H1 (cell line): ENCODE data around the gene SH3GL2. TPM values are rescaled to one million over a fixed set of nuclear protein-coding genes. Genes with fewer than 3 reads are reported as not detected.

ENCODE experiments used
- CTCF ChIA-PET: fragments of 300-600 bp; sonication (Branson Sonifier 250); formaldehyde crosslinking; loops from one replicate; lab custom pipeline; 2021; ENCODE audit not compliant: partially characterized antibody; lab: Charles Lee
- POLR2A ChIA-PET: fragments of 300-600 bp; sonication (Branson Sonifier 250); formaldehyde crosslinking; loops from one replicate; lab custom pipeline; 2021; ENCODE audit warnings: inconsistent platforms; ENCODE audit not compliant: partially characterized antibody; lab: Charles Lee
- DNase-seq, 2 experiments: peaks; one replicate each; pipeline versions ENCODE4 v3.0.0 to v3.0.0-alpha.2; 2010 to 2022; ENCODE audit warnings: low spot score in 2 of 2, low read depth in 1 of 2, mixed read lengths in 1 of 2
- FAIRE-seq: peaks from 2 replicates; lab custom pipeline; 2011; peaks lifted over from hg19 to GRCh38; lab: Jason Lieb, UNC
- H2AFZ ChIP-seq: 2 replicates; pipeline ENCODE4 v1.8.1; 2012; ENCODE audit warnings: low read length, inconsistent platforms
- H2AK5ac ChIP-seq: 2 replicates; pipeline ENCODE4 v1.6.1; 2013; ENCODE audit warnings: low read depth, low read length
- H2BK120ac ChIP-seq: replicated peaks from 2 replicates; pipeline ENCODE3; 2013; ENCODE audit warnings: low read depth, low read length, inconsistent platforms
- H2BK12ac ChIP-seq: 2 replicates; pipeline ENCODE4 v1.6.1; 2013; ENCODE audit warnings: low read depth, low read length
- H2BK15ac ChIP-seq: 2 replicates; pipeline ENCODE4 v1.6.1; 2013; ENCODE audit warnings: low read length
- H2BK20ac ChIP-seq: 2 replicates; pipeline ENCODE4 v1.6.1; 2013; ENCODE audit warnings: low read length
- H2BK5ac ChIP-seq: 2 replicates; pipeline ENCODE4 v1.6.1; 2013; ENCODE audit warnings: low read depth, low read length
- H3K14ac ChIP-seq: 2 replicates; pipeline ENCODE4 v1.6.1; 2013; ENCODE audit warnings: inconsistent platforms; ENCODE audit not compliant: insufficient read length
- H3K18ac ChIP-seq: 2 replicates; pipeline ENCODE4 v1.6.1; 2013; ENCODE audit warnings: low read length; ENCODE audit errors: extremely low read depth
- H3K23ac ChIP-seq: 2 replicates; pipeline ENCODE4 v1.6.1; 2013; ENCODE audit warnings: inconsistent platforms; ENCODE audit not compliant: insufficient read length
- H3K23me2 ChIP-seq: 2 replicates; pipeline ENCODE4 v1.6.1; 2013; ENCODE audit warnings: low read depth, low read length
- H3K27ac ChIP-seq: 2 replicates; pipeline ENCODE4 v1.6.1; 2011; ENCODE audit warnings: low read depth, low read length, inconsistent platforms
- H3K27me3 ChIP-seq, 4 experiments: replicated peaks in 1 of 4; 1 replicate in 1 of 4; 2 replicates in 3 of 4; pipeline versions ENCODE4 v1.6.1 to v1.8.1; 2011 to 2013; ENCODE audit warnings: low read length in 3 of 4, mild to moderate bottlenecking in 3 of 4, inconsistent platforms in 2 of 4, mixed read lengths in 2 of 4, moderate library complexity in 1 of 4; ENCODE audit not compliant: control insufficient read depth in 3 of 4, insufficient read depth in 3 of 4; ENCODE audit errors: extremely low read depth in 1 of 4
- H3K36me3 ChIP-seq, 4 experiments: 2 replicates each; pipeline versions ENCODE4 v1.6.1 to v1.8.1; 2011 to 2013; ENCODE audit warnings: mild to moderate bottlenecking in 4 of 4, low read length in 3 of 4, moderate library complexity in 2 of 4, control low read depth in 1 of 4, inconsistent platforms in 1 of 4; ENCODE audit not compliant: insufficient read depth in 4 of 4, control insufficient read depth in 2 of 4
- H3K4ac ChIP-seq: replicated peaks from 2 replicates; pipeline ENCODE3; 2013; ENCODE audit warnings: low read length, low read depth, mixed read lengths, inconsistent platforms; ENCODE audit not compliant: insufficient read length
- H3K4me1 ChIP-seq, 4 experiments: replicated peaks in 1 of 4; 1 replicate in 1 of 4; 2 replicates in 3 of 4; pipeline versions ENCODE4 v1.6.1 to v1.8.1; 2011 to 2013; ENCODE audit warnings: low read length in 3 of 4, inconsistent platforms in 2 of 4, mixed read lengths in 1 of 4; ENCODE audit not compliant: insufficient read depth in 4 of 4, control insufficient read depth in 3 of 4
- H3K4me2 ChIP-seq, 2 experiments: 2 replicates each; pipeline versions ENCODE4 v1.6.1 to v1.8.1; 2011 to 2013; ENCODE audit warnings: low read depth in 2 of 2, low read length in 2 of 2, control low read depth in 1 of 2, inconsistent platforms in 1 of 2, mild to moderate bottlenecking in 1 of 2; ENCODE audit not compliant: insufficient read depth in 1 of 2
- H3K4me3 ChIP-seq, 4 experiments: fragments of 200-600, 300-600 bp in 1 of 4; sonication (generic), shearing (Covaris generic), sonication (Bioruptor Twin) in 1 of 4; 2 replicates each; pipeline versions ENCODE4 v1.5.1 to v1.8.1; 2011 to 2016; ENCODE audit warnings: low read length in 4 of 4, low read depth in 3 of 4, control low read depth in 2 of 4, inconsistent platforms in 2 of 4, mild to moderate bottlenecking in 2 of 4, mixed read lengths in 1 of 4, moderate library complexity in 1 of 4; ENCODE audit not compliant: insufficient read depth in 2 of 4; ENCODE audit errors: extremely low read depth in 1 of 4
- H3K56ac ChIP-seq: replicated peaks from 2 replicates; pipeline ENCODE3; 2013; ENCODE audit warnings: low read depth, mild to moderate bottlenecking, mixed read lengths, low read length, inconsistent platforms; ENCODE audit not compliant: insufficient read length
- H3K79me1 ChIP-seq: 2 replicates; pipeline ENCODE4 v1.6.1; 2013; ENCODE audit warnings: low read depth, low read length, control low read depth
- H3K79me2 ChIP-seq, 2 experiments: 2 replicates each; pipeline versions ENCODE4 v1.6.1 to v1.8.1; 2012 to 2013; ENCODE audit warnings: low read length in 2 of 2, mild to moderate bottlenecking in 2 of 2, inconsistent platforms in 1 of 2; ENCODE audit not compliant: insufficient read depth in 2 of 2, control insufficient read depth in 1 of 2
- H3K9ac ChIP-seq, 4 experiments: replicated peaks in 1 of 4; 1 replicate in 1 of 4; 2 replicates in 3 of 4; pipeline versions ENCODE4 v1.6.1 to v1.8.1; 2011 to 2013; ENCODE audit warnings: low read depth in 3 of 4, low read length in 3 of 4, control low read depth in 2 of 4, mild to moderate bottlenecking in 2 of 4, moderate library complexity in 2 of 4, inconsistent platforms in 1 of 4; ENCODE audit errors: extremely low read depth in 1 of 4
- H3K9me3 ChIP-seq, 2 experiments: 2 replicates each; pipeline versions ENCODE4 v1.6.1 to v1.8.1; 2012 to 2013; ENCODE audit warnings: mild to moderate bottlenecking in 2 of 2, moderate library complexity in 2 of 2, control low read depth in 1 of 2, inconsistent platforms in 1 of 2, low read depth in 1 of 2, low read length in 1 of 2, mixed read lengths in 1 of 2; ENCODE audit not compliant: insufficient read depth in 2 of 2
- H4K20me1 ChIP-seq, 2 experiments: replicated peaks in 1 of 2; 2 replicates each; pipeline versions ENCODE3 to v1.8.1; 2011 to 2013; ENCODE audit warnings: inconsistent platforms in 2 of 2, low read length in 2 of 2, mild to moderate bottlenecking in 1 of 2; ENCODE audit not compliant: insufficient read depth in 2 of 2, control insufficient read depth in 1 of 2
- H4K5ac ChIP-seq: 2 replicates; pipeline ENCODE4 v1.6.1; 2013; ENCODE audit warnings: low read length, low read depth, mixed read lengths, inconsistent platforms; ENCODE audit not compliant: insufficient read length
- H4K8ac ChIP-seq: 2 replicates; pipeline ENCODE4 v1.8.0; 2013; ENCODE audit warnings: mild to moderate bottlenecking, moderate library complexity, low read length, inconsistent platforms; ENCODE audit not compliant: insufficient read depth; ENCODE audit errors: extremely low read depth
- H4K91ac ChIP-seq: replicated peaks from 2 replicates; pipeline ENCODE3; 2013; ENCODE audit warnings: low read length, mixed read lengths, inconsistent platforms; ENCODE audit not compliant: insufficient read length
- GTF2F1 ChIP-seq: IDR thresholded peaks from 2 replicates; pipeline ENCODE4 v1.6.1; 2012; ENCODE audit warnings: low read depth, low read length, improper control_type of control experiment, borderline replicate concordance
- POLR2AphosphoS5 ChIP-seq: IDR thresholded peaks from 2 replicates; pipeline ENCODE4 v1.6.1; 2011; ENCODE audit warnings: low read depth, low read length
- SIRT6 ChIP-seq: IDR thresholded peaks from one replicate; pipeline ENCODE4 v1.7.1; 2012; ENCODE audit warnings: low read length, inconsistent platforms
- WGBS, 2 experiments: shearing (Covaris generic) in 1 of 2; methylation state at CpG; one replicate each; pipeline versions ENCODE4 v1.1.6 to v1.1.7; 2013 to 2015; ENCODE audit warnings: low lambda C conversion rate in 2 of 2, mixed read lengths in 2 of 2, inconsistent platforms in 1 of 2, low coverage in 1 of 2, missing lambda C conversion rate in 1 of 2; ENCODE audit not compliant: insufficient replicate concordance in 2 of 2, insufficient coverage in 1 of 2, insufficient read length in 1 of 2; ENCODE audit errors: extremely low coverage in 1 of 2, missing lambda C conversion rate in 1 of 2; 5-methylcytosine and 5-hydroxymethylcytosine counted together
- polyA plus RNA-seq, 7 experiments: library from polyadenylated mRNA; depleted of rRNA in 3 of 7; stranded (reverse) in 5 of 7; unstranded in 2 of 7; fragments of >200 nt in 5 of 7; fragments of 200-250 nt in 2 of 7; gene quantifications; 1 replicate in 5 of 7; 2 replicates in 1 of 7; 4 replicates in 1 of 7; pipeline versions ENCODE4 v1.2.1 to v1.2.3, GENCODE V29; 2011 to 2013; ENCODE audit warnings: missing spikeins in 2 of 7, mixed read lengths in 2 of 7
- total RNA-seq: library from RNA; stranded (reverse); fragmentation: NEBNext Ultra II Directional; extraction: Animal tissue kit (Norgen Biotek cat#: 25700); gene quantifications from 2 replicates; pipeline ENCODE4 v1.2.1, GENCODE V29; 2021

The SH3GL2 gene
- total and polyA plus RNA-seq, 2 of the 8 experiments (the other 6 are each of a cell fraction or from before 2014, with no cell fraction given), result 4.7 to 5.3 TPM

DNA sequence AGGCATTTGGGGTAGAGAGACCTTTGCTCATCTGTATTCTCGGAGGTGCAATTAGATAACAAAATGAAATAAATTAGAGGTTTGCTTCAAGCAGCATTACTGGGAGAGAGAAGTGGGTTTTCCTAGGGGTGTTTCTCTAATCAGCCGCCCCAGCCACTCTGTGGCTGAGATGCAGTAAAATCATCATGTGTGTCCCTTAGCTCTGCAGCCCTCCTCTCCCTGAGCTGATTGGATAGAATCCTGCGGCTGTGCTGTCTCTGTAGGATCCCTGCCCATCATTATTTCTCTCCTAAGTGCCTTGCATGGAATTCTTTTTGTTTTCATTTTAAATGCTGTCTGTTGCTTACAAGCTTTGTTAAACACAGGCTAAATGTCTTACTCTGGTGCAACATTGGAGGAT lies 171.4 kb downstream of the SH3GL2 start:
- no peak overlapping the region for H3K18ac ChIP-seq
- DNase-seq, result no peak
- H3K9ac ChIP-seq, result no peak overlapping the region
- H2AFZ ChIP-seq, result no peak overlapping the region
- H3K36me3 ChIP-seq, result no peaks in the 10 kb centered on the region
- H4K91ac ChIP-seq, result no peak overlapping the region
- H2BK15ac ChIP-seq, result no peak overlapping the region
- no peak overlapping the region for H3K23ac ChIP-seq
- no peak overlapping the region for H3K27ac ChIP-seq
- no peak overlapping the region for H4K5ac ChIP-seq
- no peak overlapping the region for H3K4me3 ChIP-seq
- POLR2A ChIA-PET, result no interaction called here
- no peak overlapping the region for H2AK5ac ChIP-seq
- no peak overlapping the region for H2BK120ac ChIP-seq
- H3K56ac ChIP-seq, result no peak overlapping the region
- no peak overlapping the region for H3K4me2 ChIP-seq
- H3K9me3 ChIP-seq, result no peaks in the 10 kb centered on the region
- H2BK12ac ChIP-seq, result no peak overlapping the region
- no peak overlapping the region for H3K4ac ChIP-seq
- no peak for TF ChIP-seq SIRT6
- TF ChIP-seq POLR2AphosphoS5, result no peak
- TF ChIP-seq GTF2F1, result no peak
- TF ChIP-seq, all 59 proteins: peak for 0
- Histone ChIP-seq H3K4me1 (no peaks in the 10 kb centered on the region), H3K27me3 (no peaks in the 10 kb centered on the region), H4K8ac (no peak overlapping the region), H4K20me1 (no peaks in the 10 kb centered on the region), H3K79me2 (no peaks in the 10 kb centered on the region), H3K23me2 (no peaks in the 10 kb centered on the region), H2BK20ac (no peak overlapping the region), H2BK5ac (no peak overlapping the region), H3K79me1 (no peaks in the 10 kb centered on the region), H3K14ac (no peak overlapping the region)
- 90% methylated on average over 3 of the region's 3 CpGs; no CpG with 5 or more reads in 1 of the 2 experiments for WGBS, 2 experiments
- FAIRE-seq, result no peak
- CTCF ChIA-PET, result interaction anchor here (0.7 to 3.1 kb wide), 3 partner anchors 8 to 218 kb away, joined by 3 to 11 read pairs (median 4); no protein-coding TSS in a partner anchor
